Vagina (tissue), 2 donors: ENCODE results near the gene TOP3B.

ENCODE experiments used
- POLR2A ChIP-seq, 2 donors: fragments of 450-650 bp; IDR thresholded peaks; one replicate each; pipeline ENCODE4 v1.6.1; 2017; ENCODE audit warnings: antibody characterized with exemption in 2 of 2, mild to moderate bottlenecking in 2 of 2, moderate library complexity in 2 of 2
- POLR2AphosphoS5 ChIP-seq, 2 donors: sonication (generic); formaldehyde crosslinking; IDR thresholded peaks; one replicate each; pipeline ENCODE4 v1.9.0; 2017; ENCODE audit warnings: antibody characterized with exemption in 2 of 2, mild to moderate bottlenecking in 2 of 2, low read depth in 1 of 2; ENCODE audit not compliant: insufficient read depth in 1 of 2
- TF ChIP-seq, protein P1 (sequence below), 3 experiments: fragments of 450-650 bp in 2 of 3; fragments of 200-600 bp in 1 of 3; sonication (generic) in 1 of 3; IDR thresholded peaks; one replicate each; pipeline ENCODE4 v1.5.1; 2017 to 2019; ENCODE audit warnings: antibody characterized with exemption in 3 of 3, mild to moderate bottlenecking in 2 of 3, moderate library complexity in 2 of 3

DNA sequence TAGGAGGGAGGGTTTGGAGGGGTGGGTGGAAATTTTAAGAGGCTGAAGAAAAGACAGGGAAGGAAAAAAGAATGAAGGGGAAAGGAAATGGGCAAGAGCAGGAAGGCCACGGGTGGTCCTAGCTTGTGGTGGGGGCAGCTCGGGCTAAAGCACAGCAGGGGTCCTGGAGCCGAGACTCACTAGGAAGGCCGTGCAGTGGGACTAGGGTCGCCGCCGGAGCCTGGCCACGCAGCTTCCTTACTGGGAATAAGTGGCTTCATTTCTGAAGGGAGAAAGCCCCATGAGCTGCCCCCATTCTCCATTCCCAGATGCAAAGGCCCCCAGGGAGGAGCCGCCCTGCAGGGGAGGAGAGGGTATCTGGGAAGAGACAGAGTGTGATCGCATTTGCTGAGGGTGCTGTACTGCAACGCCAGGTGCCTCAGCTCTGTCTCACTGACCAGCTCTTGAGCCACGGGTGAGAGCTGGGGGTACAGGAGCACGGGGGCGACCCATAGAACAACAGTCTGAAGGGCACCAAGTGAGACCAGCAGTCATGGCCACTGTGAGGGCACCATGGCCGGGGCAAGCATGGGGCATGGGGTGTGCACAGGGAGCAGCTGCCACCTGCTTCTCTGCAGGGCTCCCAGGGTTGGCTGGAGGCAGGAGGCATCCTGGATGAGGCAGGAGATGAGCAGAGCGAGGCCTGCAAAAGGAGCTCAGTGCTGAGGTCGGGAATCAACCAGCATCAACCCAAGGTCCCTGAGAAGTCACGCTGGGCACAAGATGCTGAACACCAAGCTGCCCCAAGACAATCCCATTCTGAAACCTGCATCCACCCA lies 11.6 kb downstream of the TOP3B start:
- no peak for TF ChIP-seq POLR2A (IDR thresholded peaks at IDR 0.05)
- no peak for TF ChIP-seq POLR2AphosphoS5 (IDR thresholded peaks at IDR 0.05; ENCODE audit: insufficient read depth in 1 of 2, low read depth in 1 of 2)
- TF ChIP-seq, protein P1, sequence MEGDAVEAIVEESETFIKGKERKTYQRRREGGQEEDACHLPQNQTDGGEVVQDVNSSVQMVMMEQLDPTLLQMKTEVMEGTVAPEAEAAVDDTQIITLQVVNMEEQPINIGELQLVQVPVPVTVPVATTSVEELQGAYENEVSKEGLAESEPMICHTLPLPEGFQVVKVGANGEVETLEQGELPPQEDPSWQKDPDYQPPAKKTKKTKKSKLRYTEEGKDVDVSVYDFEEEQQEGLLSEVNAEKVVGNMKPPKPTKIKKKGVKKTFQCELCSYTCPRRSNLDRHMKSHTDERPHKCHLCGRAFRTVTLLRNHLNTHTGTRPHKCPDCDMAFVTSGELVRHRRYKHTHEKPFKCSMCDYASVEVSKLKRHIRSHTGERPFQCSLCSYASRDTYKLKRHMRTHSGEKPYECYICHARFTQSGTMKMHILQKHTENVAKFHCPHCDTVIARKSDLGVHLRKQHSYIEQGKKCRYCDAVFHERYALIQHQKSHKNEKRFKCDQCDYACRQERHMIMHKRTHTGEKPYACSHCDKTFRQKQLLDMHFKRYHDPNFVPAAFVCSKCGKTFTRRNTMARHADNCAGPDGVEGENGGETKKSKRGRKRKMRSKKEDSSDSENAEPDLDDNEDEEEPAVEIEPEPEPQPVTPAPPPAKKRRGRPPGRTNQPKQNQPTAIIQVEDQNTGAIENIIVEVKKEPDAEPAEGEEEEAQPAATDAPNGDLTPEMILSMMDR (IDR thresholded peaks at IDR 0.05): no peak
